Measurements from ENCODE around the gene SLC26A6. TPM values are rescaled to one million over a fixed set of nuclear protein-coding genes. Genes with fewer than 3 reads are reported as not detected.

The SLC26A6 gene
- total RNA-seq, 3 donors from 2014 or later = 12.6 to 21.6 (median 16.0) TPM

DNA sequence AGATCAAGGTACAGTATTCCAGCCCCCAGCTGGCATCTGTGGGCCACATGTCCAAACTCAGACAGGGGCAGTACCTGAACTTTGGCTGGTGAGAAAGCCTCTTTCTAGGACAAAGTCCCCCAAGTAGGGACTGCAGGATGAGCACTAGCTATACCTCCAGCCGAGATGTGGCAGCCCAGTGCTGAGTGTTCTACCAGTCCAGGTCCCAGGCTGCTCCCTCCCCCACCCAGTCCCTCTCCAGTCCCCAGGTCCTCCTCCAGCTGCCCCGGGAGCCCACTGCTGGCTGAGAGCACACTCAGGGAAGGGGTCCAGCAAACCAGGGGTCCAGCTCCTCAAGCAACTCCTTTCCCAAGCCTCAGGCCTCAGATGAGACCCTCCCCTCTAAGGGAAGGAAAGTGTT lies 1.5 kb downstream of the SLC26A6 start:
- DNase-seq (ENCODE audit: low spot score in 2 of 2) = no peak
- no peak for TF ChIP-seq POLR2AphosphoS5 (IDR thresholded peaks at IDR 0.05)
- TF ChIP-seq, protein P1, sequence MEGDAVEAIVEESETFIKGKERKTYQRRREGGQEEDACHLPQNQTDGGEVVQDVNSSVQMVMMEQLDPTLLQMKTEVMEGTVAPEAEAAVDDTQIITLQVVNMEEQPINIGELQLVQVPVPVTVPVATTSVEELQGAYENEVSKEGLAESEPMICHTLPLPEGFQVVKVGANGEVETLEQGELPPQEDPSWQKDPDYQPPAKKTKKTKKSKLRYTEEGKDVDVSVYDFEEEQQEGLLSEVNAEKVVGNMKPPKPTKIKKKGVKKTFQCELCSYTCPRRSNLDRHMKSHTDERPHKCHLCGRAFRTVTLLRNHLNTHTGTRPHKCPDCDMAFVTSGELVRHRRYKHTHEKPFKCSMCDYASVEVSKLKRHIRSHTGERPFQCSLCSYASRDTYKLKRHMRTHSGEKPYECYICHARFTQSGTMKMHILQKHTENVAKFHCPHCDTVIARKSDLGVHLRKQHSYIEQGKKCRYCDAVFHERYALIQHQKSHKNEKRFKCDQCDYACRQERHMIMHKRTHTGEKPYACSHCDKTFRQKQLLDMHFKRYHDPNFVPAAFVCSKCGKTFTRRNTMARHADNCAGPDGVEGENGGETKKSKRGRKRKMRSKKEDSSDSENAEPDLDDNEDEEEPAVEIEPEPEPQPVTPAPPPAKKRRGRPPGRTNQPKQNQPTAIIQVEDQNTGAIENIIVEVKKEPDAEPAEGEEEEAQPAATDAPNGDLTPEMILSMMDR (IDR thresholded peaks at IDR 0.05) = no peak
- TF ChIP-seq POLR2A (IDR thresholded peaks at IDR 0.05) = no peak
- peaks cover 0 to 4% of the 10 kb centered on the region in 2 donors for H3K4me1 ChIP-seq
- intact Hi-C loops (cut with DNase I; ENCODE audit: low total_unique reads) = no loop called here
- no peaks in the 10 kb centered on the region for H3K36me3 ChIP-seq
- no peaks in the 10 kb centered on the region for H3K27me3 ChIP-seq
- H3K9me3 ChIP-seq = no peaks in the 10 kb centered on the region
- no peak overlapping the region for H3K4me3 ChIP-seq
- no peak overlapping the region for H3K27ac ChIP-seq

- no peak for DNase-seq (ENCODE audit: low spot score in 2 of 2)
- Histone ChIP-seq H3K4me1 (peaks cover 0 to 4% of the 10 kb centered on the region in 2 donors), H3K36me3 (no peaks in the 10 kb centered on the region), H3K27ac (no peak overlapping the region), H3K4me3 (no peak overlapping the region), H3K27me3 (no peaks in the 10 kb centered on the region), H3K9me3 (no peaks in the 10 kb centered on the region)
- intact Hi-C loops (cut with DNase I; ENCODE audit: low total_unique reads) = no loop called here
- no peak for TF ChIP-seq POLR2AphosphoS5 (IDR thresholded peaks at IDR 0.05)
- TF ChIP-seq, protein P1 (IDR thresholded peaks at IDR 0.05) = no peak
- TF ChIP-seq POLR2A (IDR thresholded peaks at IDR 0.05) = no peak
Measured at GRCh38 chr3:48633256-48633655, 2.0 kb downstream of the SLC26A6 start.

GRCh38 chr3:48631516-48632448 lies 3.5 kb downstream of the SLC26A6 start:
- H3K4me3 ChIP-seq = no peak overlapping the region
- H3K36me3 ChIP-seq = no peaks in the 10 kb centered on the region
- TF ChIP-seq, protein P1 (IDR thresholded peaks at IDR 0.05) = no peak
- no peak for TF ChIP-seq POLR2AphosphoS5 (IDR thresholded peaks at IDR 0.05)
- no peak for TF ChIP-seq POLR2A (IDR thresholded peaks at IDR 0.05)
- no peaks in the 10 kb centered on the region for H3K27me3 ChIP-seq
- DNase-seq (ENCODE audit: low spot score in 2 of 2) = no peak
- H3K4me1 ChIP-seq = peaks cover 0 to 4% of the 10 kb centered on the region in 2 donors
- H3K9me3 ChIP-seq = no peaks in the 10 kb centered on the region
- intact Hi-C loops (cut with DNase I; ENCODE audit: low total_unique reads) = no loop called here
- H3K27ac ChIP-seq = no peak overlapping the region

- H3K27me3 ChIP-seq = no peaks in the 10 kb centered on the region
- no peaks in the 10 kb centered on the region for H3K4me1 ChIP-seq
- intact Hi-C loops (cut with DNase I; ENCODE audit: low total_unique reads) = no loop called here
- H3K9me3 ChIP-seq = no peaks in the 10 kb centered on the region
- H3K36me3 ChIP-seq = no peaks in the 10 kb centered on the region
- DNase-seq (ENCODE audit: low spot score in 2 of 2) = no peak
- TF ChIP-seq, protein P1 (IDR thresholded peaks at IDR 0.05) = no peak
- TF ChIP-seq POLR2A (IDR thresholded peaks at IDR 0.05) (no peak), POLR2AphosphoS5 (IDR thresholded peaks at IDR 0.05) (no peak)
- no peak overlapping the region for H3K27ac ChIP-seq
- H3K4me3 ChIP-seq = no peak overlapping the region
Measured at GRCh38 chr3:48630833-48631232, 4.4 kb downstream of the SLC26A6 start.

GRCh38 chr3:48630407-48630806 lies 4.9 kb downstream of the SLC26A6 start:
- Histone ChIP-seq H3K4me3 (no peak overlapping the region), H3K36me3 (no peaks in the 10 kb centered on the region), H3K9me3 (no peaks in the 10 kb centered on the region), H3K27ac (no peak overlapping the region), H3K4me1 (no peaks in the 10 kb centered on the region), H3K27me3 (no peaks in the 10 kb centered on the region)
- intact Hi-C loops (cut with DNase I; ENCODE audit: low total_unique reads) = no loop called here
- no peak for DNase-seq (ENCODE audit: low spot score in 2 of 2)
- TF ChIP-seq POLR2AphosphoS5 (IDR thresholded peaks at IDR 0.05) (no peak), POLR2A (IDR thresholded peaks at IDR 0.05) (no peak)
